GM12878 (cell line): ENCODE data around the gene PARD6A. TPM values are rescaled to one million over a fixed set of nuclear protein-coding genes. Genes with fewer than 3 reads are reported as not detected.

Experiments
- ATAC-seq: fragments of 200-7000 bp; cut with Tn5 transposase; 3 replicates; pipeline ENCODE4 v1.9.1; 2020; ENCODE audit warnings: mild to moderate bottlenecking, moderate library complexity
- BruUV-seq: library from RNA; stranded (reverse); fragments of 400-500 nt; replicated peaks from 2 replicates; lab custom pipeline; 2021; lab: Mats Ljungman, UMichigan
- CTCF ChIA-PET: fragments of 300-600 bp; sonication (Branson Sonifier 250); formaldehyde crosslinking; extraction: SDS; loops from one replicate; lab custom pipeline; 2021; ENCODE audit warnings: inconsistent platforms; lab: Yijun Ruan, JAX
- POLR2A ChIA-PET: fragments of 350-600 bp; formaldehyde crosslinking; extraction: SDS; loops from one replicate; lab custom pipeline; 2021; ENCODE audit warnings: inconsistent platforms; lab: Charles Lee
- RAD21 ChIA-PET: fragments of 300-600 bp; sonication (Branson Sonifier 250); formaldehyde crosslinking; loops from one replicate; lab custom pipeline; 2023; ENCODE audit warnings: antibody characterized with exemption; ENCODE audit not compliant: unreplicated experiment; lab: Charles Lee
- SMC1A ChIA-PET: fragments of 300-600 bp; sonication (Branson Sonifier 250); formaldehyde crosslinking; loops from one replicate; lab custom pipeline; 2023; ENCODE audit not compliant: unreplicated experiment, uncharacterized antibody; lab: Charles Lee
- DNase-seq: peaks from one replicate; pipeline ENCODE4 v3.0.0-alpha.2; 2011; ENCODE audit warnings: low read depth, low spot score
- FAIRE-seq: peaks from 3 replicates; lab custom pipeline; 2011; peaks lifted over from hg19 to GRCh38; lab: Jason Lieb, UNC
- H2AFZ ChIP-seq: 2 replicates; pipeline ENCODE4 v1.6.0; 2011; ENCODE audit warnings: low read depth, low read length, control low read depth; ENCODE audit not compliant: control insufficient read depth
- H3K27ac ChIP-seq: 2 replicates; pipeline ENCODE4 v1.5.1; 2011; ENCODE audit warnings: control low read depth; ENCODE audit not compliant: control insufficient read depth, insufficient read depth
- H3K27me3 ChIP-seq, 2 experiments: replicated peaks in 1 of 2; 2 replicates each; pipeline versions ENCODE4 v1.6.0 to v1.6.1; 2011; ENCODE audit warnings: low read length in 1 of 2; ENCODE audit not compliant: control insufficient read depth in 2 of 2, insufficient read depth in 2 of 2
- H3K36me3 ChIP-seq, 2 experiments: 2 replicates each; pipeline ENCODE4 v1.5.1; 2011; ENCODE audit warnings: low read length in 1 of 2; ENCODE audit not compliant: control insufficient read depth in 2 of 2, insufficient read depth in 2 of 2
- H3K4me1 ChIP-seq: 2 replicates; pipeline ENCODE4 v1.6.1; 2011; ENCODE audit warnings: mild to moderate bottlenecking, low read length, moderate library complexity, mixed read lengths; ENCODE audit not compliant: control insufficient read depth, insufficient read depth
- H3K4me2 ChIP-seq: 2 replicates; pipeline ENCODE4 v1.6.0; 2011; ENCODE audit warnings: control low read depth; ENCODE audit not compliant: control insufficient read depth, insufficient read depth
- H3K4me3 ChIP-seq: fragments of 200-600 bp; sonication (generic); 2 replicates; pipeline ENCODE4 v1.5.1; 2016
- H3K79me2 ChIP-seq: 2 replicates; pipeline ENCODE4 v1.6.0; 2011; ENCODE audit warnings: low read length; ENCODE audit not compliant: control insufficient read depth, insufficient read depth
- H3K9ac ChIP-seq: 2 replicates; pipeline ENCODE4 v1.8.0; 2011; ENCODE audit warnings: low read length, control low read depth, mixed read lengths; ENCODE audit not compliant: control insufficient read depth, insufficient read depth
- H3K9me3 ChIP-seq: replicated peaks from 3 replicates; pipeline ENCODE4 v1.5.1; 2011; ENCODE audit warnings: mild to moderate bottlenecking, low read length; ENCODE audit not compliant: control insufficient read depth, insufficient read depth
- H4K20me1 ChIP-seq: 2 replicates; pipeline ENCODE4 v1.6.0; 2011; ENCODE audit not compliant: control insufficient read depth, insufficient read depth
- BACH1 ChIP-seq: fragments of 450-650 bp; IDR thresholded peaks from 2 replicates; pipeline ENCODE4 v1.6.1; 2017; ENCODE audit warnings: mild to moderate bottlenecking, borderline replicate concordance
- CBFB ChIP-seq: IDR thresholded peaks from 2 replicates; pipeline ENCODE4 v1.6.1; 2016; ENCODE audit warnings: antibody characterized with exemption, low read depth
- CREB1 ChIP-seq: IDR thresholded peaks from 2 replicates; pipeline ENCODE4 v1.6.1; 2012; ENCODE audit warnings: low read depth, mild to moderate bottlenecking, inconsistent platforms
- FOXM1 ChIP-seq: IDR thresholded peaks from 2 replicates; pipeline ENCODE4 v1.6.1; 2012; ENCODE audit warnings: low read depth, mild to moderate bottlenecking, inconsistent platforms, low read length, moderate library complexity
- MEF2A ChIP-seq: IDR thresholded peaks from 2 replicates; pipeline ENCODE4 v1.6.1; 2011; ENCODE audit warnings: low read depth, mild to moderate bottlenecking, low read length, moderate library complexity; ENCODE audit not compliant: insufficient read depth
- MEF2B ChIP-seq: fragments of 450-650 bp; IDR thresholded peaks from 2 replicates; pipeline ENCODE4 v1.6.1; 2018; ENCODE audit warnings: mild to moderate bottlenecking, moderate library complexity; ENCODE audit not compliant: partially characterized antibody, poor library complexity, severe bottlenecking
- MTA2 ChIP-seq: fragments of 450-650 bp; IDR thresholded peaks from 2 replicates; pipeline ENCODE4 v1.6.1; 2016; ENCODE audit warnings: low read depth, mild to moderate bottlenecking, moderate library complexity
- NBN ChIP-seq: fragments of 450-650 bp; IDR thresholded peaks from 2 replicates; pipeline ENCODE4 v1.6.1; 2016
- NFIC ChIP-seq: IDR thresholded peaks from 2 replicates; pipeline ENCODE4 v1.6.1; 2012; ENCODE audit warnings: low read depth, mild to moderate bottlenecking, inconsistent platforms, low read length, moderate library complexity
- POU2F2 ChIP-seq: IDR thresholded peaks from 3 replicates; pipeline ENCODE4 v1.6.1; 2011; ENCODE audit warnings: low read depth, mild to moderate bottlenecking, low read length, borderline replicate concordance
- RAD51 ChIP-seq: fragments of 450-650 bp; IDR thresholded peaks from 2 replicates; pipeline ENCODE4 v1.6.1; 2016; ENCODE audit warnings: moderate library complexity, mild to moderate bottlenecking, inconsistent platforms
- RELB ChIP-seq: fragments of 450-650 bp; IDR thresholded peaks from 2 replicates; pipeline ENCODE4 v1.6.1; 2017; ENCODE audit warnings: low read depth, mild to moderate bottlenecking, moderate library complexity
- SMAD1 ChIP-seq: fragments of 450-650 bp; IDR thresholded peaks from 2 replicates; pipeline ENCODE4 v1.6.1; 2018; ENCODE audit warnings: mild to moderate bottlenecking, low read depth; ENCODE audit not compliant: partially characterized antibody
- SMAD5 ChIP-seq: IDR thresholded peaks from 2 replicates; pipeline ENCODE4 v1.6.1; 2016; ENCODE audit warnings: antibody characterized with exemption, low read depth
- SREBF2 ChIP-seq: IDR thresholded peaks from 2 replicates; pipeline ENCODE4 v1.6.1; 2012; ENCODE audit warnings: mild to moderate bottlenecking, low read length
- TAF1 ChIP-seq: IDR thresholded peaks from 2 replicates; pipeline ENCODE4 v1.6.1; 2011; ENCODE audit warnings: mild to moderate bottlenecking, low read depth, low read length, borderline replicate concordance
- ZNF207 ChIP-seq: fragments of 450-650 bp; IDR thresholded peaks from 2 replicates; pipeline ENCODE4 v1.6.1; 2014; ENCODE audit warnings: antibody characterized with exemption, mild to moderate bottlenecking, borderline replicate concordance
- WGBS: methylation state at CpG from one replicate; pipeline ENCODE4 v1.1.6; 2016; ENCODE audit warnings: low lambda C conversion rate; ENCODE audit not compliant: insufficient replicate concordance, insufficient coverage; ENCODE audit errors: missing lambda C conversion rate; 5-methylcytosine and 5-hydroxymethylcytosine counted together
- in situ Hi-C: fragments of 300-500 bp; cut with MboI; formaldehyde crosslinking; loops from 9 replicates; pipeline ENCODE4 v1.14.3; 2018; ENCODE audit warnings: mixed read lengths
- intact Hi-C: fragments of 100-400 bp; cut with micrococcal nuclease; formaldehyde crosslinking; loops from one replicate; pipeline ENCODE4 v1.14.2; 2022; ENCODE audit not compliant: unreplicated experiment
- polyA plus RNA-seq, 11 experiments: library from polyadenylated mRNA; depleted of rRNA in 4 of 11; unstranded in 6 of 11; stranded (reverse) in 5 of 11; fragments of >200 nt; fragmentation: Nextera tagmentation in 4 of 11; fragmentation: Illumina TruSeq in 1 of 11; extraction: Ambion mirVana in 4 of 11; extraction: Trizol in 1 of 11; gene quantifications; 1 replicate in 1 of 11; 2 replicates in 10 of 11; pipeline versions ENCODE4 v1.2.1 to v1.2.3, GENCODE V29; 2011 to 2016; ENCODE audit warnings: inconsistent platforms in 2 of 11, missing spikeins in 2 of 11, low read depth in 1 of 11
- total RNA-seq, 4 experiments: library from RNA; depleted of rRNA in 3 of 4; stranded (reverse); fragments of >200 nt in 3 of 4; fragmentation: Illumina TruSeq in 1 of 4; extraction: Trizol in 1 of 4; gene quantifications; 2 replicates each; pipeline versions ENCODE4 v1.2.1 to v1.2.3, GENCODE V29; 2013 to 2021

PARD6A gene
- total and polyA plus RNA-seq, 10 of the 15 experiments (the other 5 are each of a cell fraction or from before 2014, with no cell fraction given), result 0.42 to 10.1 (median 4.4) TPM

- DNase-seq (no peak), ATAC-seq (no peak), FAIRE-seq (no peak)
- no TSS peak for BruUV-seq
- ChIA-PET POLR2A (no interaction called here), SMC1A (interaction anchor here (1.5 kb wide), 1 partner anchor 10 kb away, joined by 4 read pairs; no protein-coding TSS in a partner anchor), RAD21 (no interaction called here), CTCF (interaction anchor here (0.8 kb wide), 1 partner anchor 227 kb away, joined by 3 read pairs; the partner anchor contains the start of gene ATP6V0D1)
- WGBS, result 99% methylated on average over 5 of the region's 5 CpGs
- H3K79me2 ChIP-seq, result no peaks in the 10 kb centered on the region; the same call in none of the 2 replicates
- in situ Hi-C loops (no loop called here), intact Hi-C loops (no loop called here)
- no peak overlapping the region for H3K27ac ChIP-seq
- H3K4me3 ChIP-seq, result no peak overlapping the region
- H2AFZ ChIP-seq, result no peak overlapping the region
- H3K36me3 ChIP-seq, result peaks cover 0 to 5% of the 10 kb centered on the region in 2 experiments; a peak in 1 of 4 replicates
- no peaks in the 10 kb centered on the region for H4K20me1 ChIP-seq
- no peak overlapping the region for H3K9ac ChIP-seq
- TF ChIP-seq SMAD5 (no peak), MEF2B (no peak), SREBF2 (no peak), CREB1 (no peak), TAF1 (no peak), CBFB (no peak), POU2F2 (no peak), ZNF207 (no peak), RELB (no peak), NBN (no peak), MEF2A (no peak), RAD51 (no peak), FOXM1 (no peak), MTA2 (no peak), BACH1 (no peak), SMAD1 (no peak), NFIC (no peak)
- no peaks in the 10 kb centered on the region; the same call in 1 of the 2 replicates for H3K4me1 ChIP-seq
- H3K9me3 ChIP-seq, result no peaks in the 10 kb centered on the region
- H3K27me3 ChIP-seq, result no peaks in the 10 kb centered on the region
- no peak overlapping the region for H3K4me2 ChIP-seq
Measured at GRCh38 chr16:67707790-67708189, 47.0 kb downstream of the PARD6A start.
